Endothelial cell (in vitro differentiated cells): ENCODE results near the gene COL6A6. TPM values are rescaled to one million over a fixed set of nuclear protein-coding genes. Genes with fewer than 3 reads are reported as not detected.

ENCODE experiments used
- DNase-seq: peaks from one replicate; pipeline ENCODE4 v3.0.0; 2021; ENCODE audit warnings: low spot score
- H3K27ac Mint-ChIP-seq: one replicate; pipeline ENCODE4 v1.8.0; 2021; ENCODE audit warnings: mixed read lengths, inconsistent platforms; ENCODE audit not compliant: unreplicated experiment
- H3K27me3 Mint-ChIP-seq: one replicate; pipeline ENCODE4 v1.8.0; 2021; ENCODE audit warnings: mild to moderate bottlenecking, moderate library complexity, mixed read lengths, inconsistent platforms; ENCODE audit not compliant: unreplicated experiment
- H3K36me3 Mint-ChIP-seq: one replicate; pipeline ENCODE4 v1.8.0; 2021; ENCODE audit warnings: mild to moderate bottlenecking, low read depth, mixed read lengths, inconsistent platforms; ENCODE audit not compliant: unreplicated experiment
- H3K4me1 Mint-ChIP-seq: one replicate; pipeline ENCODE4 v1.8.0; 2021; ENCODE audit warnings: mild to moderate bottlenecking, mixed read lengths, inconsistent platforms; ENCODE audit not compliant: unreplicated experiment
- H3K4me3 Mint-ChIP-seq: one replicate; pipeline ENCODE4 v1.8.0; 2021; ENCODE audit warnings: mild to moderate bottlenecking, mixed read lengths, inconsistent platforms; ENCODE audit not compliant: unreplicated experiment
- H3K9me3 Mint-ChIP-seq: one replicate; pipeline ENCODE4 v1.8.0; 2021; ENCODE audit warnings: mixed read lengths, inconsistent platforms; ENCODE audit not compliant: unreplicated experiment
- CTCF ChIP-seq: fragments of 200-600 bp; sonication (generic); IDR thresholded peaks from one replicate; pipeline ENCODE4 v1.5.0; 2021; ENCODE audit warnings: antibody characterized with exemption; ENCODE audit not compliant: unreplicated experiment
- long read RNA-seq: library from polyadenylated mRNA; unstranded; transcript quantifications from one replicate; pipeline ENCODE4 v2.0.0, GENCODE V29; 2020; ENCODE audit not compliant: unreplicated experiment
- total RNA-seq: library from RNA; stranded (reverse); fragmentation: NEBNext Ultra II Directional; extraction: Animal tissue kit (Norgen Biotek cat#: 25700); gene quantifications from one replicate; pipeline ENCODE4 v1.2.1, GENCODE V29; 2021; ENCODE audit not compliant: unreplicated experiment

Gene COL6A6
- 0.49 TPM for total RNA-seq
- long read RNA-seq = 0 reads

- no peaks in the 10 kb centered on the region for H3K9me3 Mint-ChIP-seq
- peaks cover 5% of the 10 kb centered on the region for H3K36me3 Mint-ChIP-seq
- H3K27ac Mint-ChIP-seq = no peak within 1 kb of the TSS
- peak; percentile 21 for DNase-seq
- H3K27me3 Mint-ChIP-seq = peaks cover 9% of the 10 kb centered on the region
- H3K4me3 Mint-ChIP-seq = peak within 1 kb of the TSS; percentile 87
- TF ChIP-seq CTCF = no peak
- peaks cover 6% of the 10 kb centered on the region for H3K4me1 Mint-ChIP-seq
Observed at GRCh38 chr3:130516645-130517512, at the start of gene COL6A6. COL6A6 (plus strand) TSS chr3:130517177; CDS start chr3:130560365, 43,188 bp downstream.

- Mint-ChIP-seq H3K4me1 (no peaks in the 10 kb centered on the region), H3K4me3 (no peak overlapping the region), H3K9me3 (no peaks in the 10 kb centered on the region), H3K27ac (no peak overlapping the region), H3K27me3 (no peaks in the 10 kb centered on the region), H3K36me3 (no peaks in the 10 kb centered on the region)
- DNase-seq = no peak
- TF ChIP-seq CTCF = no peak
Observed at GRCh38 chr3:130468311-130468710, 48.7 kb upstream of the COL6A6 start.

- no peak overlapping the region for H3K4me3 Mint-ChIP-seq
- H3K9me3 Mint-ChIP-seq = no peaks in the 10 kb centered on the region
- TF ChIP-seq CTCF = no peak
- H3K4me1 Mint-ChIP-seq = no peaks in the 10 kb centered on the region
- no peak for DNase-seq
- H3K36me3 Mint-ChIP-seq = no peaks in the 10 kb centered on the region
- no peaks in the 10 kb centered on the region for H3K27me3 Mint-ChIP-seq
- no peak overlapping the region for H3K27ac Mint-ChIP-seq
Observed at GRCh38 chr3:130470126-130470525, 46.9 kb upstream of the COL6A6 start.

- H3K36me3 Mint-ChIP-seq = no peaks in the 10 kb centered on the region
- no peaks in the 10 kb centered on the region for H3K4me1 Mint-ChIP-seq
- H3K4me3 Mint-ChIP-seq = no peak overlapping the region
- TF ChIP-seq CTCF = no peak
- no peak for DNase-seq
- H3K27me3 Mint-ChIP-seq = no peaks in the 10 kb centered on the region
- H3K27ac Mint-ChIP-seq = no peak overlapping the region
- H3K9me3 Mint-ChIP-seq = no peaks in the 10 kb centered on the region
Observed at GRCh38 chr3:130473416-130473815, 43.6 kb upstream of the COL6A6 start.

- peak; percentile 28 for DNase-seq
Observed at GRCh38 chr3:130480736-130481135, 36.2 kb upstream of the COL6A6 start.

More at GRCh38 chr3:130480736-130481135, 36.2 kb upstream of the COL6A6 start:
- no peak overlapping the region for H3K4me3 Mint-ChIP-seq
- no peak overlapping the region for H3K27ac Mint-ChIP-seq
- no peaks in the 10 kb centered on the region for H3K27me3 Mint-ChIP-seq
- H3K9me3 Mint-ChIP-seq = no peaks in the 10 kb centered on the region
- no peaks in the 10 kb centered on the region for H3K36me3 Mint-ChIP-seq
- H3K4me1 Mint-ChIP-seq = no peaks in the 10 kb centered on the region
- peak; percentile 34 for TF ChIP-seq CTCF
